PC-3 (cell line): ENCODE measurements around the gene FAM53B.
"Not testable (repeated sequence)": the region's sequence is repeated elsewhere in the genome, so short reads cannot be mapped to it uniquely, and the experiment has no call there.

Experiments used
- EZH2 ChIP-seq: fragments of 300-600 bp; sonication (generic); IDR thresholded peaks from one replicate; pipeline ENCODE4 v1.6.1; 2017; ENCODE audit warnings: antibody characterized with exemption, mild to moderate bottlenecking, low read length; ENCODE audit not compliant: unreplicated experiment
- EZH2phosphoT487 ChIP-seq: fragments of 300-600 bp; sonication (generic); IDR thresholded peaks from 2 replicates; pipeline ENCODE4 v1.6.1; 2018; ENCODE audit warnings: mild to moderate bottlenecking, antibody characterized with exemption, low read length, borderline replicate concordance
- TF ChIP-seq, protein P1 (sequence below): fragments of 300-600 bp; sonication (generic); conservative IDR thresholded peaks from 2 replicates; pipeline ENCODE4 v1.5.1; 2017; ENCODE audit warnings: antibody characterized with exemption, low read depth, mild to moderate bottlenecking, low read length

DNA sequence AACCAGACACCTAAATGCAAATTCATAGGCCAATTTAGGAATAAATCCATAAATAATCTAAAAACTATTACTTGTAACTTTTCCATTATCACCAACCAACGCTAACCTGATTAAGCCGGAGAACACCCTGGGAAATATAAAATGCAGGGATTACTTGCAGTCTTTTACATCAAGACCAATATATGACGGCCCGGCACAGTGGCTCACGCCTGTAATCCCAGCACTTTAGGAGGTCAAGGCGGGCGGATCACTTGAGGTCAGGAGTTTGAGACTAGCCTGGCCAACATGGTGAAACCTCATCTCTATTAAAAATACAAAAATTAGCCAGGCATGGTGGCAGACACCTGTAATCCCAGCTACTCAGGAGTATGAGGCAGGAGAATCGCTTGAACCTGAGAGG is 2.3 kb upstream of the FAM53B start:
- TF ChIP-seq, protein P1, sequence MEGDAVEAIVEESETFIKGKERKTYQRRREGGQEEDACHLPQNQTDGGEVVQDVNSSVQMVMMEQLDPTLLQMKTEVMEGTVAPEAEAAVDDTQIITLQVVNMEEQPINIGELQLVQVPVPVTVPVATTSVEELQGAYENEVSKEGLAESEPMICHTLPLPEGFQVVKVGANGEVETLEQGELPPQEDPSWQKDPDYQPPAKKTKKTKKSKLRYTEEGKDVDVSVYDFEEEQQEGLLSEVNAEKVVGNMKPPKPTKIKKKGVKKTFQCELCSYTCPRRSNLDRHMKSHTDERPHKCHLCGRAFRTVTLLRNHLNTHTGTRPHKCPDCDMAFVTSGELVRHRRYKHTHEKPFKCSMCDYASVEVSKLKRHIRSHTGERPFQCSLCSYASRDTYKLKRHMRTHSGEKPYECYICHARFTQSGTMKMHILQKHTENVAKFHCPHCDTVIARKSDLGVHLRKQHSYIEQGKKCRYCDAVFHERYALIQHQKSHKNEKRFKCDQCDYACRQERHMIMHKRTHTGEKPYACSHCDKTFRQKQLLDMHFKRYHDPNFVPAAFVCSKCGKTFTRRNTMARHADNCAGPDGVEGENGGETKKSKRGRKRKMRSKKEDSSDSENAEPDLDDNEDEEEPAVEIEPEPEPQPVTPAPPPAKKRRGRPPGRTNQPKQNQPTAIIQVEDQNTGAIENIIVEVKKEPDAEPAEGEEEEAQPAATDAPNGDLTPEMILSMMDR = not testable (repeated sequence)
- not testable (repeated sequence) for TF ChIP-seq EZH2phosphoT487, EZH2
